Ammon's horn (tissue), 1 donor: ENCODE results near the gene TRNAU1AP.

Experiments used
- DNase-seq: peaks from one replicate; pipeline ENCODE4 v3.0.0-alpha.2; 2016; ENCODE audit warnings: low spot score

The TRNAU1AP gene

DNA sequence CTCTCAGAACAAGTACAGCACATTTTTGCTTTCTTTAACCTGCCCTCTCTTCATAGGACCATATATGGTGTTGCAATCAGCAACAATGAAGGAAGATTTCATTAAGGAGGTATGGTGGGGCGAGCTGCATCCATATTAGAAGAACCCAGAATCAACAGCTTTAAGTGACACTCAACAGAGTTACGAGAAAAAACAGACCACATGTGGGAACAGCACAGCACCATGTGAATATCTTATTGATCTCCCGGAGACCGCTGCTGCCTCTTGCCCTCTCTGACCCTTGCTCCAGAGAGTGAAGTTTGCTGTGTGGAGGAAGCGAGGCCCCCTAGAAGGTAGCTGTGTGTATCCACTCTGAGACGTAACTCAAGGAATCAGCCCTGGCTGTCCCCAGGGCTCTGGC lies 52.1 kb downstream of the TRNAU1AP start:
- DNase-seq: no peak

DNA sequence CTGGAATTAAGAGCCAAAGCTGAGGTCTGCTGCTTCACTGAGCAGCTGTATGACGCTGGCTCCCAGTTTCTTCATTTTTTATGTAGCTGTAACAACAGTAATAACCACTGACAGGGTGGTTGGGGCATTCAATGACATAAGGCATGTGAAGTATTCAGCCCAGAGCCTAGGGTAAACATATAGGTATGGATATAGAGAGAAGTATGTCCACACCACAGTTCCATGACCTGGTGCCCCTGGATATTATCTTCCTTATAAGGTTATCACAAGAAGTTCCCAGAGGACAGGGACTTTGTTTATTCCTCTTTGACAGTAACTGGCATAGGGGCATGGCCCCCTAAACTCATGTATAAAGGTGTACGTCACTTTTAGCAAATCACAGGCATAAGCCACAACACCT lies 53.9 kb downstream of the TRNAU1AP start:
- no peak for DNase-seq

DNA sequence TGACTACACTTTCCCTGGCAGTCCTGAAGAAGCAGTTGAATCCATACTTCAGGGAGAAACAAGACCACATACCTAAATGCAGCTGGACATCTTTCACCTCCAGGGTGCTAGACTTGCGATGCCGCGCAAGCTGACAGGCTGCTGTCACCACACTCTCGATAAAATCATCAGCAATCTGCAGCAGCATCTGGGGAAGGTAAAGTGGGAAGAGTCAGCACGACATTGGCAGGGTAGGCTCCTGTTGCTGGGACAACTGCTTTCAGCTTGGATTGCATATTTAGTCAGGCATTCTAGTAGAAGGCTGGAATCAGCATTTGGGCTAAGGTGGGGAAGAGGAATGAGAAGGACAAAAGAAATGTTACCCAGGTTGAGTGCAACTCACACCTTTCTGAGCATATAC lies 60.3 kb downstream of the TRNAU1AP start:
- no peak for DNase-seq
